Measurements from ENCODE around the gene TEFM. TPM values are rescaled to one million over a fixed set of nuclear protein-coding genes. Genes with fewer than 3 reads are reported as not detected.

The TEFM gene, protein sequence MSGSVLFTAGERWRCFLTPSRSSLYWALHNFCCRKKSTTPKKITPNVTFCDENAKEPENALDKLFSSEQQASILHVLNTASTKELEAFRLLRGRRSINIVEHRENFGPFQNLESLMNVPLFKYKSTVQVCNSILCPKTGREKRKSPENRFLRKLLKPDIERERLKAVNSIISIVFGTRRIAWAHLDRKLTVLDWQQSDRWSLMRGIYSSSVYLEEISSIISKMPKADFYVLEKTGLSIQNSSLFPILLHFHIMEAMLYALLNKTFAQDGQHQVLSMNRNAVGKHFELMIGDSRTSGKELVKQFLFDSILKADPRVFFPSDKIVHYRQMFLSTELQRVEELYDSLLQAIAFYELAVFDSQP
- 16.8 to 27.8 TPM (median 18.0 TPM) in 5 replicates for total RNA-seq (2022; extraction: Qiagen RNA extraction)

DNA sequence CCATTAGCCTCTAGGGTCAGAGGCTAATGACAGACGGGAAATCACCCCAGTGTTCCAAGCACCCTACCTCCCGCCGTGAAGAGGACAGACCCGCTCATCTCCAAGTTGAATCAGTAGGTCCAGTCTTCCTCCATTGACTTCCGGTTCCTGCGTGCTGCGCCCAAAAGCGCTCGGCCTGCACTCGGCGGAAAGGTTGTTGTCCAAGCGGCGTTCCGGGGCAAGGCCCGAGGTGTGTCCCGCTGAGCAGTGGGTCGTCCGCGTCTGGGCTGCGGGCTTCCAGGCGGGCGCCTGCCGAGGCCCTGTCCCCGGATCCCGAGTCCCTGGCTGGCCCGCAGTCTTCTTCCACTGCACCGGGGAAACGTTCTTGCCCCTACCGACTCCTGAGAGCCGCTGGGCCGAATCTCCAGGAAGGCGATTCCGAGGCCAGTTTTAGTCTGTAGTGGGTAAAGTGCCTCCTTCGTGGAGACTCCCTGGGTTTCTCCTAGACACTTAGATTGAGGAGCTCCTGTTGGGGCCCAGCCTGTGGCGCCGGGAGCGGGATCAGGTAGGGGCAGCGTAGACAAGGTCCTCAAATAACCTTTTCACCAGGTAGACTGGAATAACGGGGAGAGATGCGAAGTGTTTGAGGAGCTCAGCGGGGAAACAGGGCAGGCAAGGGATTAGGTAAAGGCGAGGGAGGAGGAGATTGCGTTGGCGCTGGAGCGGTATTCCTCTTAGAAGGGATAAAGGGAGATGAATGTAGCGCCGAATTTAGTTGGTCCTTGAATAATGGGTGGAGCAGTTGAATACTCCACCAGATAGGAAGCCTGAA lies at the start of gene TEFM:
Gene TEFM (minus strand): TSS at position 138 of the 811 bp plus-strand sequence. CDS start 40 bp downstream, at position 98.

DNA sequence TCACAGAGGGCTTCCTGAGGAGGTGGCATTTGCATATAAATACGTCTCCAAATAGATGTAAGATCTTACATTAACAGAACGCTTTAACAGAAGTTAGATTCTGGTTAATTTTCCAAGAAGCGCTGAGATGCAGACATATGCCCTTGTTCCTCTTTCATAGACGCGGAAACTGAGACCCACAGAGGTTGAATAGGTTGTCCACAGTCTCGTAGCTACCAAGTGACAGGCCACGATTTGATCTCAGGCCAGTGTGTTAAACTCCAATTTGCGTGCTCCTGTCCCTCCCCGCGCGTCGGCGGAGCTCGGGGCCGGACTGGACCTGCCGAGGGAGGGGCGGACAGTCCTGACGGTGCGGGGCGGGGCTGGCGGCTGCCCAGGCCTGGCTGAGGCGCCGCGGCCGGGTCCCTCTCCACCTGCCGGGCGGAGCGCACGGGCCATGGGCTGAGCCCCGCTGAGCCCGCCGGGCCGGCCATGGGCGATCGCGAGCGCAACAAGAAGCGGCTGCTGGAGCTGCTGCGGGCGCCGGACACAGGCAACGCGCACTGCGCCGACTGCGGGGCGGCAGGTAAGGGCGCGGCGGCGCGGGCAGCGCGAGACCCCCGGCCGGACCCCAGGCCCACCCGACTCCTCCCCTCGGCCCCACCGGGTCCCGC lies 15.6 kb upstream of the TEFM start, which contains the start of gene ADAP2:
Gene ADAP2 (plus strand): TSS at position 402 of the 653 bp plus-strand sequence. CDS start 70 bp downstream, at position 472.

Other genes starting within 250 kb of the TEFM start
- gene CRLF3, start 81.5 kb downstream of the TEFM start, total RNA-seq (2022; extraction: Qiagen RNA extraction), result 13.5 to 19.5 TPM (median 16.4 TPM) in 5 replicates
- gene ATAD5, start 74.3 kb downstream of the TEFM start, total RNA-seq (2022; extraction: Qiagen RNA extraction), result 3.4 to 6.0 TPM (median 4.7 TPM) in 5 replicates
- 2.8 to 3.6 TPM (median 3.5 TPM) in 5 replicates for gene ADAP2, start 15.7 kb upstream of the TEFM start, total RNA-seq (2022; extraction: Qiagen RNA extraction)
- 20.9 to 23.6 TPM (median 22.6 TPM) in 5 replicates for gene RNF135, start 64.8 kb upstream of the TEFM start, total RNA-seq (2022; extraction: Qiagen RNA extraction)
- gene NF1, start 188.7 kb upstream of the TEFM start, total RNA-seq (2022; extraction: Qiagen RNA extraction), result 15.1 to 24.8 TPM (median 20.7 TPM) in 5 replicates

Data from A549 treated with dexamethasone at 1 μM for 4 hours (cell line).